ENCODE measurements around the gene PURA.

DNA sequence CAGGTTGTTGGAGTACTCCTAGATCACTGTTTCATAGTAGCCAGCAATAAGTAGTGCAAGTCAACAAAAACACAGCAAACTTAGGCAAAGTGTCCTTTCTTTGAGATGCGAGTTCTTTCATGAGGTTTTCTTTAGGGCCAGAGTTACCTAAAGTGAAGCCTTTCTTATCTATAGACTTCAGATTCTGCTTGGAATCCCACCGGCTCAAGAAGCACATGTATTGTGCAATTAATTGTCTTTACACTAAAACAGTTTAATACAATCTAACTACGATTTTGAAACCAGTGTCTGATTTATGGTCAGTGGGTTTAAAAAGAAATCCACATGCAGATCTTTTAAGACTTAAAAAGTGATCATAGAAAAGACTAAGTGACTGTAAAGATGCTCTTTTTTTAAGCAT is 3.6 kb downstream of the PURA start:
- TF ChIP-seq, protein P1, sequence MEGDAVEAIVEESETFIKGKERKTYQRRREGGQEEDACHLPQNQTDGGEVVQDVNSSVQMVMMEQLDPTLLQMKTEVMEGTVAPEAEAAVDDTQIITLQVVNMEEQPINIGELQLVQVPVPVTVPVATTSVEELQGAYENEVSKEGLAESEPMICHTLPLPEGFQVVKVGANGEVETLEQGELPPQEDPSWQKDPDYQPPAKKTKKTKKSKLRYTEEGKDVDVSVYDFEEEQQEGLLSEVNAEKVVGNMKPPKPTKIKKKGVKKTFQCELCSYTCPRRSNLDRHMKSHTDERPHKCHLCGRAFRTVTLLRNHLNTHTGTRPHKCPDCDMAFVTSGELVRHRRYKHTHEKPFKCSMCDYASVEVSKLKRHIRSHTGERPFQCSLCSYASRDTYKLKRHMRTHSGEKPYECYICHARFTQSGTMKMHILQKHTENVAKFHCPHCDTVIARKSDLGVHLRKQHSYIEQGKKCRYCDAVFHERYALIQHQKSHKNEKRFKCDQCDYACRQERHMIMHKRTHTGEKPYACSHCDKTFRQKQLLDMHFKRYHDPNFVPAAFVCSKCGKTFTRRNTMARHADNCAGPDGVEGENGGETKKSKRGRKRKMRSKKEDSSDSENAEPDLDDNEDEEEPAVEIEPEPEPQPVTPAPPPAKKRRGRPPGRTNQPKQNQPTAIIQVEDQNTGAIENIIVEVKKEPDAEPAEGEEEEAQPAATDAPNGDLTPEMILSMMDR (IDR thresholded peaks at IDR 0.05), result no peak
- no peak for TF ChIP-seq POLR2A (IDR thresholded peaks at IDR 0.05)

Measured in upper lobe of left lung (tissue), 4 donors.